Hypothalamus (tissue), 51 donors: ENCODE data around the gene WDSUB1.

Experiments used
- DNase-seq, 51 donors: peaks; one replicate each; lab custom pipeline; 2025; lab: John Stamatoyannopoulos, UW

WDSUB1 gene

DNA sequence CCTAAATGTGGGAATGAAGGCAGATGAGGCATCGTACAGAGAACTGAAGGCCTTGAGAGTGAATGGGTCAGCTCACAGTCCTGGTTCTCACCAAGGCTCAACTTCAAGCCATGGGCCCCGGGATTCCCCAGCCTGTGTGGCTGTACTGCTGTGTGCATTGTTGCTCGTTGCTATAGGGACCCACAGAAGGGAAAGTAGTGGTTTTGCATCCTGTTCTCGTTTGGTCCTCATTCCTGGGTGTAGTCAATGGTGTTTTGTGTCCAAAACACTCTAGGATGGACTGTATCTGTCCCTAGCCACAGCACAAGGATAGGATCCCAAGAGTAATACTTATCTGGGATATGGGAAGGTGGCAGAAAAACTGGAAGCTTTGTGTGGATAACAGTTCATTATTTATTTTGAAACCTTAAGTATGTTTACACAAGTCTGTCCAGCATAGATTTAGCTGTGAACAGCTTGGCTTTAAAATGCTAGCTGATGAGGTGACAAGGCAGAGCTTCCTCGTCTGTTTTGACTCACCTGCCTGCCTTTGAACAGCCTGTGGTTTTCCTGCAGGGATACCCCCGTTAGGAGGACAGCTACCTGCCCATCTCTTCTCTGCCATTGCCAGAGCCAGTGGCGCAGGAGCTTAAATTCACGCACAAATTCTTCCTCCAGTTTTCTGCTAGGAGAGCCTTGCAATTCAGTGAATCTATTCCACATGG is 85.0 kb downstream of the WDSUB1 start:
- DNase-seq = no peak

DNA sequence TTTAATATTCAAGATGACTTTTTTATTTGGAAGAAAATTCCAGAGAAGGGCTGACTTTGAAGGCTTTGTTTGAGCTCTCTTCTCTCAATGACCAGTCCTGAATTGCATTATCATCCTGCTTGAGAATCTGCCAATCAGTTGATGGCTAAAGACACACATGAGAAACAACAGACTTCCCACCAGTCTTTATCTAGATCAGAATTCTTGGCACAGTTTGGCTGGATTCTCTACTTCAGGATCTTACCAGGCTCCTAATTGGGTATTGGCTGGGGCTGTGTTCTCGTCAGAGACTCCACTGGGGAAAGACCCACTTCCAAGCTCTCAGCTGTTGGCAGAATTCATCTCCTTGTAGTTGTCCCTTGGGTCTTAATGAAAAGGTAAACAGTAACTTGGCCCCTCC is 86.0 kb downstream of the WDSUB1 start:
- no peak for DNase-seq

DNA sequence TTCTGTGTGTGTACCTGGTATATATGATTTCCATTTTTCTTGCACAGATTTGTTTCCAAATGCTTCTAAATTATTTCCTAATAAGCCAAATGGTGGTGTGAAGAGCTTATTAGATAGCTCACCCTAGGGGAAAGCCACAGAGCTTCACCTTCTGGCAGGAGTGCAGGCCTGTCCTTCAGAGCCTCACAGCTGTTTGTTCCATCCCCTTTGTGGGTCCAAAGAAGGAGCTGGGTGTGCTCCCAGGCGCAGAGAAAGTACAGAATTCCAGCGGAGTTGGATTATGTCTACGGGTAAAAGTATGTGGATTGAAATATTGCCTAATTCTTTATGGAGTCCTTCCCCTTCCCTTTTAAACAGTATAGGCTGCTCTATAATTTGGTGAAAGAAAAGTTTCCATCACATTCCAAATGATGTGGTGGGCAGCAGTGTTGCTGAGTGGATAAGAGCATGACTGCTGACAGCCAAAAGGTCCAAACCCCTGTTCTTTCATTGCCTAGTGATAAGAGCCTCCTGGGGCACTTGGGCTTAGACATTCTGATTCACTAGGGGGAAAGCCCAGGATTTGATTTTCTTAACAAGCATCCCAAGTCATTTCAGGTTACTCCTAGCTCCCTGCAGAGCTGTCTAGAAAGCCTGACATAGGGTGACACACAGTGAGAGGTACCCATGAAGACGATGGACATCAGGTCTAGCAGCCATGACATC is 86.6 kb downstream of the WDSUB1 start:
- DNase-seq = no peak

DNA sequence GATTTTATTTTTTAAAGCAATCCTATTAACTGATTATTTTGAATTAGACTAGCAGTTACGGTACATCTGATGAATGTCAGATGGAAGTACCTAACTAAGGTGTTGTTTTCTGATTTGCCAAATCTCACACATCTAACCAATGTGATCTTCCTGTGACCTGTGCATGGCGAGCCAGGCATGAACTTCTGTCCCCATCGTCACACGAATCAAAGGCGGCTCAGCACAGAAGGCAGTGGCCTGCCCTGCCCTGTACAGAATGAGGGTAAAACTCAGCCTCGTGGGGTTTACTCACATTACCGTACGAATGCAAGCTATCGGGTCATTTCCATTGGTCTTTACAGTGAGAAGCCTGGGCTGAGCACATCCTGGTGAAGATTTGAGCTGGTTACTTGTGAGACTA is 87.3 kb downstream of the WDSUB1 start:
- DNase-seq = no peak

DNA sequence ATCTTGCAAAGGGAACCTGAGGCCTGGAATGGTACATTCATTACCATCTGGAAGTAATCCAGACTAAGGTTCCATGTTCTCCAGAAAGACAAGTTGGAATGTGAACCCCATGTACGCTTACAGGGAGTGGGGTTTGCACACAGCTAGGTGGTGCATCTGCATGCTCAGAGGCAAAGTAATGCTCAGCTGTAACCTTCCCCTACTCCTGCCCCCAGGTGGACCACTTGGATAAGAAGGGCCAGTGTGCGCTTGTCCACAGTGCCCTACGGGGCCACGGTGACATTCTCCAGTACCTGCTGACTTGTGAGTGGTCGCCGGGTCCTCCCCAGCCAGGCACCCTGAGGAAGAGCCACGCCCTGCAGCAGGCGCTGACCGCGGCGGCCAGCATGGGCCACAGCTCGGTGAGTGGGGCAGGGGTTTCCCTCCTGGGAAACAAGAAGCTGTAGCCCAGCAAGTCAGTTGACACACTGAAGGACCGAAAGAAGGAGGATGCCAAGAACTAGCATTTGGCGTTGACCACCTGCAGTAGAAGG is 90.0 kb downstream of the WDSUB1 start:
- DNase-seq = no peak

DNA sequence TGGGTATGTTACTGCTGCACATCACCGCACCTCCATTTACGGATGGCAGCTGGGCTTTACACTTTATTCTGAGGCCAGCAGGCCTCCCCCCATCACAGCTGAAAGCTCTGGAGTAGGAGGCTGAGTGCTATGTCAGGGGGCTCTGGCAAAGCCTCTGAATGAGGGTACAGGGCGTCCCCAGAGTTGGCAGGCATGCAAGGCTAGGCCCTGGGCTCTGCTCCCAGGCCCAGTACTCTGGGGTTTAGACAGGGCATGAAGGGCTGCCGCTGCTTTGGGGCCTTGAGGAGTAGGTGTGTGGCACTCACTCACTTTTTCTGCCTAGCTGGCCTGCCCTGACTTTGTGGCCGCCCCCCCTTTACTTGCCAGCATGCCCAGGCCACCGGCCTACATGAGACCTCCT is 90.8 kb downstream of the WDSUB1 start:
- DNase-seq = peak in 31 of 51 donors; percentile 9 to 79 (median 45)

DNA sequence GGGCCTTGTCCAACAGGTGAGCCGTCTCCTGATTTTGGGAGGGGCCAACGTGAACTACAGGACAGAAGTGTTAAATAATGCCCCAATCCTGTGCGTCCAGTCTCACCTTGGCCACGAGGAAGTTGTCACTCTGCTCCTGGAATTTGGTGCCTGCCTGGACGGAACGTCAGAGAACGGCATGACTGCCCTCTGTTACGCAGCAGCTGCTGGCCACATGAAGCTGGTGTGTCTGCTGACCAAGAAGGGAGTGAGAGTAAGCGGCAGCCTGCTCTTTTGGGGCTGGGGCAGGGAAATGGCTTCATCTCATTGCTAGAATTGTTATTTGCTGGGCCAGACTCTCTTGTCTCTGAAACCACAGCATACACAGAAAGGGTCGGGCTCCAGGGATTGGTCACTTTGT is 92.3 kb downstream of the WDSUB1 start:
- DNase-seq = peak in 11 of 51 donors; percentile 9 to 41 (median 16)

DNA sequence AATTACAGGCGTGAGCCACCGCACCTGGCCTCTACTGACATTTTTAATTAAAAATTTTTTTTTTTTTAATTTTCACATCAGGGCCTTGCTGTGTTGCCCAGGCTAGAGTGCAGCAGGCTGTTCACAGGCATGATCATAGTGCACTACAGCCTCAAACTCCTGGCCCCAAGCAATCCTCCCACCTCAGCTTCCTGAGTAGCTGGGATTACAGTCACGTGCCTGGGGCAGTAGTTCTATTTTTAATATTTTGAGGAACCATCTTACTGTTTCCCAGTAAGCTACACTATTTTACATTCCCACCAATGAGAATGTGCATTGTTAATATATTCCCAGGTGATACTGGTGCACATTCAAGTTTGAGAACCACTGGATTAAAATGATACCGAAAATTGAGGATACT is 92.7 kb downstream of the WDSUB1 start:
- DNase-seq = no peak

DNA sequence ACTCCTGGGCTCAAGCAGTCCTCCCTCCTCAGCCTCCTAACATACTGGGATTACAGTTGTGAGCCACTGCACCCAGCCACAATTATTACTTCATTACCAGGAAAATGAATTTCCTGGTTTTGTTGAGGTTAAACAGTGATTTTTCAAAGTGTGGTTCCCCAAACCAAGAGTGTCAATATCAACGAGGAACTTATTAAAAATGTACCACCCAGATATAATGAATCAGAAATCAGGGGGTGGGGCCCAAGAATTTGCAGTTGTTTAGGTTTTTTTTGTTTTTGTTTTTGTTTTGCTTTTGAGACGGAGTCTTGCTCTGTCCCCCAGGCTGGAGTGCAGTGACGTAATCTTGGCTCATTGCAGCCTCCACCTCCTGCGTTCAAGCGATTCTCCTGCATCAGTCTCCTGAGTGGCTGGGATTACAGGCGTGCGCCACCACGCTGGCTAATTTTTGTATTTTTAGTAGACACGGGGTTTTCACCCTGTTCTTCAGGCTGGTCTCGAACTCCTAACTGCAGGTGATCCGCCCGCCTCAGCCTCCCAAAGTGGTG is 94.1 kb downstream of the WDSUB1 start:
- DNase-seq = no peak

DNA sequence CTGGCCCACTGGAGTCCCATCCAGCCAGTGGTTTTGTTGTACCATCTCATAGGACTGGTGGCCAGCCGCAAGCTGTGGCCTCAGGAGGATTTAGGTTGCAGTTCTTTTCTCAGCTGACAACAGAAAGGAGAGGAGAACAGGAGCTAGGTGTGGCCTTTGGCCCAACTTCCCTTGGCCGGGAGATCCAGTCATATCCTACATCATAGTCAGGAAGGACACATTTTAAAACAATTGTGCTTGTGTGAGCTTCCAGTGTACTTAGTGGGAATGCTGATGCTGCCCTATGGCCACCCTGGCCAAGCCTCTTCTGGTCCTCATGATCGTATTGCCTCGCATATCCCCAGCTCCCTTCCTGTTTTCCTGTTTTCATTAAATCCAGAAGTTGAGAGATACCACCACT is 98.1 kb downstream of the WDSUB1 start:
- DNase-seq = no peak

DNA sequence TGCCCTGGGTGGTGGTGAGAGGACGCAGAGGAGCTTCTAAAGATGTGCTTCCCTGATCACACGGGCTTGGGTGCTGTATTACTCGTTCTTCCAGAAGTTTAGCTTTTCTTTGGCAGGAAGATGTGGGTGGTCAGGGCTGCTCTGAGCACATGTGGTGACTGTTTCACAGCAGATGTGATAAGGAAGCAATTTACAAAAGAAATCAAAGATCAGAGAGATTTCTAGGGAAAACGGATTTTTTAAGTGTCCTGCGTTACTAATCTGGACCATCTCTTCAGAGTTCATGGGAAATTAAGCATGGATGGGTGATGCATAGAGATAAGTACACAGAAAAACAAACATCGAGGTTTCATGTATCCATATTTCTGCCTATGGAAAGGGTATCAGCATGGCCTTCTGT is 99.4 kb downstream of the WDSUB1 start:
- no peak for DNase-seq

DNA sequence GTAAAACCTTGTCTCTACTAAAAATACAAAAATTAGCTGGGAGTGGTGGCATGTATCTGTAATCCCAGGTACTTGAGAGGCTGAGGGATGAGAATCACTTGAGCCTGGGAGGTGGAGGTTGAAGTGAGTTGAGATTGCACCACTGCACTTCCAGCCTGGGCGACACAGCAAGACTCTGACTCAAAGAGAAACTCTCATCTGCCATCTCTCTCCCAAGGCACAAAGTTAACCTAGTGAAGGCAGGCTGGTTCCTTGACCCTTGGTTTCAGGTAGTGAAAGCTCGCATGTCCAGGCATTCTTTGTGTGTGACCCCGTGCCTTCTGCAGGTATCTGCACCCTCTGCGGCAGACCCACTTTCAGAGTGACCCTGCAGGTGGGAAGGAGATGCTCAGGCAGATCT is 100.0 kb downstream of the WDSUB1 start:
- no peak for DNase-seq
